NCI-H2171 treated with DMSO at 0.1 percent for 48 hours (cell line): ENCODE data around the gene TICAM2.

Experiments used
- DNase-seq: peaks from one replicate; lab custom pipeline; 2025; lab: John Stamatoyannopoulos, UW

Gene TICAM2

DNA sequence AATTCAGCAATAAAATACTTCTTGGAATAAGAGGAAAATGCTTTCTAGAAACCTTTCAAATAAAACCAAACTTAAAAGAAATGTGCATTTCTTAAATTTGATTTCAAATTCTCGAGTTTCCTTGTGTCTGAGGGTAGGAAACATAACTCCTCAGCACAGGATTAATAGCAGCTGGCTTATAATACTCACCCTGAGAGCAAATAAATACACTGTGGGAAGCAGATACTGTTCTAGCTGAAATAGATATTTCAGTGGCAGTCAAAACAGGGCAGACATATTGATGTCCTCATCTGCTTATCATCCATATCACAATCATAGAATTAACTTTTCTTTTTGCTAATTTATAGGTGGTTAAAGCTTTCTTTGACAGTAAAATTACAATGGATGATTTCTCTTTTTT, 33.6 kb downstream of the TICAM2 start:
- no peak for DNase-seq

DNA sequence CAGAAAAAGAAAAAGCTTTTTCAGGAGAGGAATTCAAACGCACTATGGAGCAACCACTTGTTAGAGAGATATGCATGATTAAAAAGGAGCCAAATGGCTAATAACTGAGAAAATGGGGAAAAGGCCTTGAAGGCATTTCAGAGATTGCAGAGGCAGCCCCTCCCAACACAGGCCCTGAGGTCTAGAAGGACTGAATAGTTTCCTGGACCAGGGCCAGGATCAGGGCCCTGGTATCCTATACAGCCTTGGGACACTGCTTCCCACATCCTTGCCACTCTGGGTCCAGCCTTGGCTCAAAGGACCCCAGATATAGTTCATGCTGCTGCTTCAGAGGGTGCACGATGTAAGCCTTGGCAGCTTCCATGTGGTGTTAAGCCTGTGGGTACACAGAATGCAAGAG, 37.0 kb downstream of the TICAM2 start:
- no peak for DNase-seq

DNA sequence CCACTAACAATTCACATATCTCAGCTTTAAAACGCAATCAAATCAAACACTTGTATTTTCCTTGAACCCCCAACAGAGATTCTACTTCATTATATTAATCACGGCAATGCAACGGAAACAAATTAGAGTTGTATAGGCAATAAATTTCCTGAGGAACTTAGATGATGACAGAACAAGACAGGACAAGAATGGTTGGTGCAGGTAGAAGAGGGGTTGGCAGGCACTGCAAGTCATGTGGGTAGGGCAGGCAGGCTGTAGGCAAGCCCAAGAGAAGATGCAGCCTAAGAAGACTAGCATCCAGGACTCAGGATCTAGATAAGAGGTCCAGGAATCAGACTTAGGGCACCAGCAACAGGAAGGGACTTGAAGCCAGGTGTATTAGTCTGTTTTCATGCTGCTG, 41.1 kb downstream of the TICAM2 start:
- no peak for DNase-seq

DNA sequence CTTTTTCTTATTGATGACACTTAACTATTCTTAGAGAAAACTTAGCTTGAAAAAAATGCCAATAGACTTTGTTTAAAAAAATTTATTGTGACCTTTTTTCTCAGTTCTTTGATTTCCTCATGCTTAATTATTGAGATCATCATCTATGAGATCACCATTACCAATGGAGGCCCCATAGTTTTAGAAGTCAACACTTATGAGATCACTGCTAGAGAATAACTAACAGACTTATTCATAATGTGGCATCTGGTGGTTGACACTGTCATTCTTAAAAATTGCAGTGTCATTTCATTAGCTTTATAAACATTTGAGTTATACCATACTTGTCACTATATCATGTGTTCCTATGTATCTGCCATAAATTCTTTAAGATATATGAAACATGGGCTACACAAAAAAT, 42.8 kb downstream of the TICAM2 start:
- no peak for DNase-seq

DNA sequence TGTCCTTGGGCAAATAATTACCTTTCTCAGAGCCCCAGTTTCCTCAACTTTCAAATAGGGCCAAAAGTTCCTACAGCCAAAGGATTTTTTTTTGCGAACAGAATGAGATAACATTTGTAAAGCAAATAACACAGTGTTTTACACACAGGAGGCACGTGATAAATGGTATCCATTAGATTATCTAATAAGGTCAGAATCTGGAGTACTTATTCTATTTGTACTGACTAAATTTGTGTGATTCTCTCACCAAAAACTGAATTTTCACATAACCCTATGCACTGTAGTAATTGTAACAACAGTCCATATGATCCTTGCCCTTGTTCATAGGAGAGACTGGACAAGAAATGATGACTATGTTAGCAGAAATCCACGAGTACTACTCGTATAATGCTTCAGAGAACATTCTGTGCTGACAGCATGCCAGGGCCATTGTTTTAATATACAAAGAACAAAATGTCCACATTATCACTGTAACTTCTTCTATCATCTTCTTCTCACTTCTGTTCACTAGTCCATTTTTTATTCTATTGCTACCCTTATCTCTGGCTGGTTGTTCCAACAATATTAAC, 43.8 kb downstream of the TICAM2 start:
- DNase-seq: no peak

DNA sequence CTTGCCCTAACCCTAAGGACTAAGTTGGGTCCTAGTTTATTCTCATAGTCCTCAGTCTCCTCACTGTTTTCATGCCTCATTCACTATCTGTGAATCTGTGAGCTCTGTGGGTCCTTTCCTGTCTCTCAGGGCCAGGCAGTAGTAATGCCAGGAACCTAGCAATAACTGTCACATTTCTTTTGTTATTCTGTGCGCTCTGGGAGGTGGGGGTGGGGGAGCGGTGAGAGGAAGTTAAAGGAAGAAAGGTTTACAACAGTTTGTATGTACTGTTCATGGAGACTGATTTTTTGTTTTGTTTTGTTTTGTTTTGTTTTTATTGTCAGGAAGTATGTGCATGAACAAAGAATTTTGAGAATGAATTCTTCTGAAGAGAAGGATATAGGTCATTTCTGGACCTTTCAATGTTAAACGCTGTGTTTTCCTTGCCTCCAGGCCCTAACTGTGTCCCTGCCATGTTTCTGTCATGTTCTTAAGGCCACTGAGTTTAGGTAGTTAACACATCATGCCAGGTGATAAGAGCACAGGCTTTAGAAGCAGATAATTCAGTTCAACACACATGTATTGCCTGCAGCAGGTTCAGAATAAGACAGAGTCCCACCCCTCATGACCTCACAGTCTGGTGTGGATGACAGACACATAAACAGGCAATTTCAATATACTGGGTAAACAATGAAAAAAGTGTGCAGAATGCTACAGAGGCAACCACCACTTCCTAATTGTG, 44.5 kb downstream of the TICAM2 start:
- no peak for DNase-seq

DNA sequence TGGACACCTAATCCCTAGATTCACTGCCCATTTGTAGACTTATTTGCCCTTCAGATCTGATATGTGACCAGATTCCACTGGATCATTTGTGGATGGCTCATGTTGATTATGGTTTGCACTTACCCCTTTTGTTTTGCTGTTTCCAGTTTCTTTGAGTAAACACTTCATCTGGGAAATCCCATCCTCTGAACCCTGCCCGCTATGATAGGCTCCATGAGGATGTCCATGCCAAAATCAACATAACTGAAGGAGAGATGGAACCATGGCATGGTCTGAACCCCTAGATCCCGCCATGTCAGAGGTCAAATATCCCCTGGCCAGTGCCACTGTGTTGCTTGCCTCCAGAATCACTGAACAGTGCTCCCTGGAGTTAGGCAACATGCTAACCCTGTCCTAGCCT, 46.0 kb downstream of the TICAM2 start:
- no peak for DNase-seq

DNA sequence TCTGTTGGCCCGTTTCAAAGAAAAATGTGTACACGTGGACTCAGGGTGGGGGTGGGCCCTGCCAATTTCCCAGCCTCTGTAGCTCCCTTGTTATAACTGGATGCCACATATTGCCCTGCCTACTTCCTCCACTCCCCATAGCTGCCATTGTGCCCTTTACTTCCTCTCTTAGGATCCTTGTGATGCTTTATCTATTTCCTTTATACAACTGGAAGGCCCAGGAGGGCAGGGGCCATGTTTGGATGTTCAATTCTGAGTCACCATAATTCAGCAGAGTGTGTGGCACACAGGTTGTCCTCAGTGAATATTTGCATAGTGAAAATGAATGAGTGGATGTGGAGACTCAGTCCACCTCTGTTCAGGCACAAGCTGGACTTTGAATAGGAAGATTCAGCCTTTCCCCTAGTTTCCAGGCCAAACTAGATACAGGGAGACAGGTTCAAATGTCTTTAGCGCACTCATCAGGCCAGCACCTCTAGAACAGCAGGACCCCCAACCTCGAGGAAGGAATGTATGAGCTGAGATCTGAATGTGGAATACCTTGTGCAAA, 47.1 kb downstream of the TICAM2 start:
- no peak for DNase-seq

DNA sequence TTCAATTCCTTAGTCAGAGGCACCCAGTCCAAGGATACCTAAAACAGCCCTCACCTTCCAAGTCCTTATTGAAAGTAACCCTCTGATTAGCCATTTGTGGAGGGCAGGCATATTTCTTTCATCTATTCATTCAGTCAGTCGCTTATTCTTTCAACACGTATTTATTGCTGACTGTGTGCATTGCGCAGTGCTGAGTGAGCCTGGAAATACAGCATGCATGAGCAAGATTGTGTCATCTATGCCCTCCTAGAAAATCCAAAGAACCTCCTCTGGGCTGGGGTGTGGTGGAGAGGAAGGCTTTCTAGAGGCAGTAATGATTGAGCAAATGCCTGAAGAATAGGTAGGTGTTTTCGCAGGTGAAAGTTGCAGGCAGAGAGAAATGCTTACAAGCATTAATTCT, 49.2 kb downstream of the TICAM2 start:
- DNase-seq: no peak

DNA sequence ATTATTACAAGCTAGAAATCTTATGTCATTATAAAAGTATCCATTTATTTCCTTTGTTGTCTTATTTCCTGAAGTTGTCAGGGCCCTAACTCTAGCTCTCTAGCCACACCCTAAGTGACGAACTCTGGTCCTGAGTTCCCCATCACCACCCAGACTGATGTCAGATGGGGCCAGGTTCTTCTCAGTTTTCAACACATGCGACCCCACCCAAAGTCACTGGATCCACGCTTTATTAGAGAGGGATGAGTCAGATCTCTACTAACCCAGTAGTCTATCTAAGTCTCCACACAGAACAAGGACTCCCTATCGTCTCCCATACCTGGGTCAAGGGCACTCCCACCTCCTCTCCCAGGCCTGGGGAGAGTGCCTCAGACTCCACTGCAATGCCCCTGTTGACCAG, 50.9 kb downstream of the TICAM2 start:
- no peak for DNase-seq

DNA sequence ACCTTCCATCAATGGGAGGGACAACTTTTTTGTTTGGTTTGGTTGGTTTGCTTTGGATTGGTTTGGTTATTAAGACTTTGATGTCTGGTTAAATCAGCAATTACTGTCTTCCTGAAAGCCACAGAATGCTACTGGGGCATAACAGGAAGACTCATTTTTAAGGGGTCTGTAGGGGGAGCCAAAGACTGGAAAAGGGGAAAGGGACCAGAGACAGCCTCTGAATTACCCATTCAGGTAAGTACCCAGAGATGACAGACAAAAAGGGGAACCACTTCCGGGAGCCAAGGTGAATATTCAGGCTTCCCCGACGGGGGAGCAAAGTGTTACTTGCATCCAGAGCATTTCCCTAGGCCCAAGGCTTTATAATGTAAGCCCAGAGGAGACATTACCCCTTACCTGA, 53.1 kb downstream of the TICAM2 start:
- DNase-seq: no peak

DNA sequence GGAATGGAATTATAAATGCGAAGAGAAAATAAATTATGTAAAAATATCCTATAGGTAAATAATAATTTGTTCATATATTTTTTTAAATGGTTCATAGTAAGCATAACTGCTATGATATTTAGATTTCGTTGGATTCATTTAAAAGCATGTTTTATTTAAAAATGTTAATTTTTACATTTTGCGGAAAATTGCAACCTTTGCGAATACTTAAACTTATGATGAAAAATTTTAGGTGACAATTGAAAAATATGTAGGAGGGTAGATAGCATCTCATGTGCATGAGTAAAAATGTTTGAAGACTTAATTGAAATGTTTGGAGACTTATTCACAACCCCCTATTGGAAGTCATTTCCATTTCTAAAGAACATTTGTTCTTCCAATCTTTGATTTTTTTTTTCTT, 53.6 kb downstream of the TICAM2 start:
- no peak for DNase-seq

DNA sequence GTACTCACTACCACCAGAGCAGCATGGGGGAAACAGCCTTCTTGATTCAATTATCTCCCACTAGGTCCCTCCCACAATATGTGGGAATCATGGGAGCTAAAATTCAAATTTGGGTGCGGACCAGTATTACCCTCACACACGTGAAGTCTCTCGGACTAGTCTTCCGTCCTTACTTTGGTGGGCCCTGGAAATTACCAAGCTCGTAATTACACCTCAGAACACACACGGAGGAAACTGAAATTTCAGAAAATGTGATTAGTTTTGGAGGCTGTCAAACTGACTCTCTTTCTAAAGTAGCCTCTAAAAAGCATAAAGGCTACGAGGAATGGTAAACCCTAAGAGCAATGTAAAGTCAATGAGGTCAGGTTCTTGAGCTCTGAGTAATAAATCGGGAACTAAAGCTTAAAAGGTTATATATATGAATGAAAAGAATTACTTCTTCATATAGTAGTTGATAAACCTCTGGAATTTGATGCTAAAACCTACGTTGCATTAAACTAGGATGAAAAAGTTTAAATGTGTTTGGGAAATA, 56.9 kb downstream of the TICAM2 start:
- DNase-seq: no peak

DNA sequence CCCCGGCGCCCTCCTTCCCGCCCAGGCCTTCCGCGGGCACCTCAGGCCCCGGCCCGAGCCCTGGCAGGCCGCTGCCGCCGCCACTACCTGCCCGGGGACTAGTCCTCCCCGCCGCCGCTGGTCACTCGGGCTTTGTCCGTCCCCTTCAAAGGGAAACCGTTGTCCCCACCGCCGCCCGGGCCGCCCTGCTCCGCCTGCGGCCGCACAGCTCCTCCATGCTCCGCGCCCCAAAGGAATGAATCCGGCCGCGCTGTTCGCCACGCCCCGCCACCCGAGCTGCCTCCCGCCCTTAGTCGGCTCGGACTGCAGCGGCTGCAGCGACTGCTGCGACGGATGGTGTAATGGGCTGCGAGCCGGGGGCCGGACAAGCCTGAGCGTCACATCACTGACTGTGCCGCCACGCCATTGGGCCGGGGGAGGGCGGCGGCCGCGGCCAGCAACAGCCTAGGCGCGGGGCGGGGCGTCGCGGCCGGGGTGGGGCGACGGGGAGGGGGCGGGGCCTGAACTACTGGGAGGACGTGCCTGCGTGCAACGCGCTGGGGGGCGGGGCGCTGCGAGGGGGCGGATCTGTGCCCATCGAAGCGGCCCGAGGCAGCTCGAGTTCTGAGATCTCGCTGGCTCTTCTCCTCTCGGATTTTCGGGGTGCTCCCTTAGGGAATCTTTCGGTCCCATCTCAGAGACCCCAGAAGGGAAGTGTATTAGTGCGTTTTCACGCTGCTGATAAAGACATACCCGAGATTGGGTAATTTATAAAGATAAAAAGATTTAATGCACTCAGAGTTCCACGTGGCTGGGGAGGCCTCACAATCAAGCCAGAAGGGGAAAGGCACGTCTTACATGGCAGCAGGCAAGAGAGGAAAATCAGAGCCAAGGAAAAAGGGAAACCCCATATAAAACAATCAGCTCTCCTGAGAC, 57.6 kb downstream of the TICAM2 start, which contains the start of gene FEM1C:
Gene FEM1C (minus strand): TSS at position 340 of the 915 bp plus-strand sequence. CDS start 1,282 bp downstream, outside the sequence.
- DNase-seq: peak; percentile 80

DNA sequence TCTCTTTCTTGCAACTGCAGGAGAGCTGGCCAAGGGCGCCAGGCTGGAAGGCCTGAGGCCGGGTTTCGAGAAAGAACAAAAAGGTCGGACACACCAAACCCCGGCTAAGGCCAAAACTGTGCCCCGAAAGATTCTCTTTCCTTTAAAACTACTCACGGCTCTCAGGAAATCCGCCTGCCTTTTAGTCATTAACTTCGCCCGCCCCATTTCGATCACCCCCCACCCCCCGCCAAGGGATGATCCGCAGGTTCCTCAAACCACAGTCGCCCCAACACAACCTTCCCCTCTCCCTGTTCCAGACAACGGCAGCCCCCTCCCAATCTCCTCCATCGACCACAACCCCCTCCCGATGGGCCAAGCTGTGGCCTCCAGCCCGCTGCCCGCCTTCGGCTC, 58.2 kb downstream of the TICAM2 start:
- DNase-seq: peak; percentile 35

DNA sequence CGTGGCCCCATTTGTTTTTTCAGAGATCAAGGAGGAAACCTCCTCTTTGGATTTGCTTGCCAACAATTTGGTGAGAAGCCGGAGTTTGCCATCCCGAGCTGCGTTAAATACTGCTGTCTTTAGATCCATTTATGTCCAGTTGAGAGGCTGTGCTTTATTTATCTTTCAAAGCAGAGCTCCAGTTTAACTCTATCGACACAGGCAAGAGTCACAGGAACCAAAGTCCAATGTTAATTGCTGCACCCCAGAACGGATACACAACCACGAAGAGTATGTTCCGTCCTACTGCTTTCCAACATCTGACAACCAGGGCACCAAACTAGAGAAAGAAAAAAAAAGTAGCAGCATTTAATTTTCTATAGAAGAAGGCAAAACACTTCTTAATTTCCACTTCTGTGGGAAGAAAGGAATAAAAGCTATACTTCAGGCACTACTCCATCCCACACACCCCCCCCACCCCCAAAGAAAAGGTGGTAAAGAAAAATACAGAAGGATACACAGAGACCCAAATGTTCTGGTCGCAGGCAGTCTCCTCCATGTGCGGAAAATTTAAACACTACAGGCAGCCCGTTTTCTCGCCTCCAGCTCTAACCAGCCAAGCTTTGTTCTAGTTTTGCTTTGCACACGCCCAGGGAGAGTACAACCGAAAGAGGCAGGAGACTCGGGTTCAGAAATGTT, 58.8 kb downstream of the TICAM2 start:
- DNase-seq: peak; percentile 35

DNA sequence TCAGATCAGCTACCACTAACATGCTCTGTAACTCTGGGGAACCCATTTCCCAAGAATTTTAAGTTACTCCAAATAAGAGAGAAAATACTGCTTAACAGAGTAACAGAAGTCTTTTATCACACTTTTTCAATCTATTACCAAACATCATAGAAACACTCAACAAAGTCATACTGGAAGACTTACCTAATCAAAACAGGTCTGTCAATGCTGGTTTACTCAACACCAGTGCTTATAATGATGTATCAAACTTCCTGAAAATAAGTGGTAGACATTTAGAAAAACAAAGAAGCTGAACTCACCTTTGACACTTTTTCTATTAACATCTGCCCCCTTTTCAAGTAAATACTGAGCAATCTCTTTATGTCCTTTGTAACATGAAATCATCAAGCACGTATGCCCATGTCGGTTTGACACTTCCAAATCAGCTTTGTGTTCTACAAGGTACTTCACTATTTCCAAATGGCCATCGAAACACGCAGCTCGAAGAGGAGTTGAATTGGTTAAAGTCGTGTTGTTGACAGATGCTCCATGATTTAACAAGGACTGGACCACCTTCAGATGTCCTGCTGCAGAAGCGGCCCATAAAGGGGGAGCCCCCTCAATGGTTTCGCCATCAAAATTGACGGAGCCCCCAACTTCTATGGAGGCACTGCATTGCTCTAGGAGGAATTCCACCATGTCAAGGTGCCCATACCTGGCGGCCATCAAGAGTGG, 59.5 kb downstream of the TICAM2 start:
- DNase-seq: no peak

DNA sequence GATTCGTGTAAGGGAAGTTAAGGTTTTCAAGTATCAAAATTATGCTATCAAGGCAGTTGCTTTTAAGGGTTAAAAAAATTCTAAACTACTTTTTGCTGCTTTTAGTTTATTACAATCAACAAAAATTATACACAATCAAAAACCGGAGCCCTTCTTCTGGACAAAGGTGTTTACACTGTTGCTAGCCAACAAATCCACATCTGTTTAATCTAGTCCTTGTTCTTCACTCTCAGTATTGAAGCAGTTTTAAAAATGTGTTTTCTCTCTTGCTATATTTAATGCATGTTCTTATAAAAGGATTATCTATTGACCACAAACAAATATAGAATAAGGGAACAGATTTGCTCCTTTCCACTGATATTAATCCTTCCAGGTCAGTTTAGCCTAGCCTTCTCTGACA, 60.2 kb downstream of the TICAM2 start:
- DNase-seq: no peak

DNA sequence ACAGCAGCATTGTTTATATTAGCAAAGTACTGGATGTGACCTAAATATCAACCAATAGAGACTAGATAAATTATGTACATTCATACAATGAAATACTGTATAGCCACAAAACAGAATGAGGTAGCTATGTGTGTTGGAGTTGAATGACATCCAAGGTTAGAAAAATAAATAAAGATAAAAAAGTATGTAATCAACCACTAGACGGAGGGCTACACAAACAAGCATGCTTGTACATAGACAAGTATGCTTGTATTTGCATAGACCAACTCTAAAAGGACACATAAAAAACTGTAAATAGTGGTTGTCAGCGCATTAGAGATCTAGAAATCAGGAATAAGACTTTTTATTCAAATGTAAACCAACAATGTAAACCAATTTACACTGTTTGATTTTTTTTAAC, 60.7 kb downstream of the TICAM2 start:
- DNase-seq: no peak

DNA sequence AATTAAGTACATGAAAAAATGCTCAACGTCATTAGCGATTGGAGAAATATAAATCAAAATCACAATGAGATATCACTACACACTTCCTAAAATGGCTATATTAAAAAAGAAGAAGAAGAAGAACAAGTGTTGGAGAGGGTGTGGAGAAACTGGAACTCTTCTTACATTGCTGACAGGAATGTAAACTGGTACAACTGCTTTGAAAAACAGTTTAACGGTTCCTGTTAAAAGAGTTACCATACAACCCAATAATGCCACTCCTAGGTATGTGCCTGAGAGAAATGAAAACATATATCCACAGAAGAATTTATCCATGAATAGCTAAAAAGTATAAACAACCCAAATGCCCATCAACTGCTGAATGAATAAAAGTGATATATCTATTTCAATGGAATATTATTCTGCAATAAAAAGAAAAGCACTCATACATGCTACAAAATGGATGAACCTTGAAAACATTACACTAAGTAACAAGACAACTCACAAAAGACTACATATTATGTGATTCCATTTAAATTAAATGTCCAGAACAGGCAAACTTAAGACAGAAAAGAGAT, 66.7 kb downstream of the TICAM2 start:
- DNase-seq: no peak

DNA sequence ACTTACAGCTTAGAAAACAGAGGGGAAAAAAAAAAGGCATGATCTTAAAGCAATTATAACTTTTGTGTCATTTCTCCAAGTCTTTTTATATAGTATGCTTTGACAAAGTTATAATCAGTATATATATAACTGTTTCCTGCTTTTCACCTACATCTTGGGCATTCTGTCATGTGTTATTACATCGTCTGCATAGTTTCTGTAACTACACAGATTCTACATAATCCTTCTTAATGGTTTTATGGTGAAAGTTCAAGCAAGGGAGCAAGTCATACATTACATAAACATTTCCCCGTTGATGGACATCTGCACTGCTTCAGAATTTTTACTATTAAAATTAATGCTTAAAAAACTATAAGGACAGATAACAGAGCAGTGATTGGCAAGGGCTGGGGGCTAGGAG, 69.8 kb downstream of the TICAM2 start:
- no peak for DNase-seq
